GM12878 (cell line): ENCODE results near the gene PKP3. TPM values are rescaled to one million over a fixed set of nuclear protein-coding genes. Genes with fewer than 3 reads are reported as not detected.

Source experiments
- ATAC-seq: fragments of 200-7000 bp; cut with Tn5 transposase; 3 replicates; pipeline ENCODE4 v1.9.1; 2020; ENCODE audit warnings: mild to moderate bottlenecking, moderate library complexity
- BruUV-seq: library from RNA; stranded (reverse); fragments of 400-500 nt; replicated peaks from 2 replicates; lab custom pipeline; 2021; lab: Mats Ljungman, UMichigan
- CTCF ChIA-PET: fragments of 300-600 bp; sonication (Branson Sonifier 250); formaldehyde crosslinking; extraction: SDS; loops from one replicate; lab custom pipeline; 2021; ENCODE audit warnings: inconsistent platforms; lab: Yijun Ruan, JAX
- POLR2A ChIA-PET: fragments of 350-600 bp; formaldehyde crosslinking; extraction: SDS; loops from one replicate; lab custom pipeline; 2021; ENCODE audit warnings: inconsistent platforms; lab: Charles Lee
- RAD21 ChIA-PET: fragments of 300-600 bp; sonication (Branson Sonifier 250); formaldehyde crosslinking; loops from one replicate; lab custom pipeline; 2023; ENCODE audit warnings: antibody characterized with exemption; ENCODE audit not compliant: unreplicated experiment; lab: Charles Lee
- SMC1A ChIA-PET: fragments of 300-600 bp; sonication (Branson Sonifier 250); formaldehyde crosslinking; loops from one replicate; lab custom pipeline; 2023; ENCODE audit not compliant: unreplicated experiment, uncharacterized antibody; lab: Charles Lee
- DNase-seq: peaks from one replicate; pipeline ENCODE4 v3.0.0-alpha.2; 2011; ENCODE audit warnings: low read depth, low spot score
- FAIRE-seq: peaks from 3 replicates; lab custom pipeline; 2011; peaks lifted over from hg19 to GRCh38; lab: Jason Lieb, UNC
- H2AFZ ChIP-seq: 2 replicates; pipeline ENCODE4 v1.6.0; 2011; ENCODE audit warnings: low read depth, low read length, control low read depth; ENCODE audit not compliant: control insufficient read depth
- H3K27ac ChIP-seq: 2 replicates; pipeline ENCODE4 v1.5.1; 2011; ENCODE audit warnings: control low read depth; ENCODE audit not compliant: control insufficient read depth, insufficient read depth
- H3K27me3 ChIP-seq, 2 experiments: replicated peaks in 1 of 2; 2 replicates each; pipeline versions ENCODE4 v1.6.0 to v1.6.1; 2011; ENCODE audit warnings: low read length in 1 of 2; ENCODE audit not compliant: control insufficient read depth in 2 of 2, insufficient read depth in 2 of 2
- H3K36me3 ChIP-seq, 2 experiments: 2 replicates each; pipeline ENCODE4 v1.5.1; 2011; ENCODE audit warnings: low read length in 1 of 2; ENCODE audit not compliant: control insufficient read depth in 2 of 2, insufficient read depth in 2 of 2
- H3K4me1 ChIP-seq: 2 replicates; pipeline ENCODE4 v1.6.1; 2011; ENCODE audit warnings: mild to moderate bottlenecking, low read length, moderate library complexity, mixed read lengths; ENCODE audit not compliant: control insufficient read depth, insufficient read depth
- H3K4me2 ChIP-seq: 2 replicates; pipeline ENCODE4 v1.6.0; 2011; ENCODE audit warnings: control low read depth; ENCODE audit not compliant: control insufficient read depth, insufficient read depth
- H3K4me3 ChIP-seq: fragments of 200-600 bp; sonication (generic); 2 replicates; pipeline ENCODE4 v1.5.1; 2016
- H3K79me2 ChIP-seq: 2 replicates; pipeline ENCODE4 v1.6.0; 2011; ENCODE audit warnings: low read length; ENCODE audit not compliant: control insufficient read depth, insufficient read depth
- H3K9ac ChIP-seq: 2 replicates; pipeline ENCODE4 v1.8.0; 2011; ENCODE audit warnings: low read length, control low read depth, mixed read lengths; ENCODE audit not compliant: control insufficient read depth, insufficient read depth
- H3K9me3 ChIP-seq: replicated peaks from 3 replicates; pipeline ENCODE4 v1.5.1; 2011; ENCODE audit warnings: mild to moderate bottlenecking, low read length; ENCODE audit not compliant: control insufficient read depth, insufficient read depth
- H4K20me1 ChIP-seq: 2 replicates; pipeline ENCODE4 v1.6.0; 2011; ENCODE audit not compliant: control insufficient read depth, insufficient read depth
- ETV6 ChIP-seq, 2 experiments: fragments of 450-650 bp in 1 of 2; IDR thresholded peaks in 1 of 2; conservative IDR thresholded peaks in 1 of 2; 2 replicates each; pipeline ENCODE4 v1.6.1; 2014; ENCODE audit warnings: antibody characterized with exemption in 1 of 2, borderline replicate concordance in 1 of 2, low read depth in 1 of 2, mild to moderate bottlenecking in 1 of 2, moderate library complexity in 1 of 2
- FOS ChIP-seq: IDR thresholded peaks from 3 replicates; pipeline ENCODE4 v1.6.1; 2011; ENCODE audit warnings: borderline replicate concordance; ENCODE audit not compliant: insufficient read length; ENCODE audit errors: extremely low read depth
- MEF2A ChIP-seq: IDR thresholded peaks from 2 replicates; pipeline ENCODE4 v1.6.1; 2011; ENCODE audit warnings: low read depth, mild to moderate bottlenecking, low read length, moderate library complexity; ENCODE audit not compliant: insufficient read depth
- MTA3 ChIP-seq: IDR thresholded peaks from 2 replicates; pipeline ENCODE4 v1.6.1; 2012; ENCODE audit warnings: low read length, inconsistent platforms, borderline replicate concordance
- NFYB ChIP-seq: IDR thresholded peaks from 2 replicates; pipeline ENCODE4 v1.6.1; 2011; ENCODE audit warnings: low read depth, mild to moderate bottlenecking, low read length, improper control_type of control experiment, moderate library complexity; ENCODE audit not compliant: insufficient read depth
- NR2C1 ChIP-seq: fragments of 450-650 bp; IDR thresholded peaks from 2 replicates; pipeline ENCODE4 v1.6.1; 2017; ENCODE audit warnings: antibody characterized with exemption, mild to moderate bottlenecking, moderate library complexity
- NR2F1 ChIP-seq: fragments of 450-650 bp; conservative IDR thresholded peaks from 2 replicates; pipeline ENCODE4 v1.6.1; 2017; ENCODE audit warnings: mild to moderate bottlenecking
- NRF1 ChIP-seq: conservative IDR thresholded peaks from 2 replicates; pipeline ENCODE4 v1.6.1; 2011; ENCODE audit warnings: mild to moderate bottlenecking, low read depth, low read length, improper control_type of control experiment
- STAT1 ChIP-seq: fragments of 450-650 bp; conservative IDR thresholded peaks from 2 replicates; pipeline ENCODE4 v1.6.1; 2014; ENCODE audit warnings: antibody characterized with exemption, mild to moderate bottlenecking
- ZBTB33 ChIP-seq: fragments of 450-650 bp; IDR thresholded peaks from 2 replicates; pipeline ENCODE4 v1.6.1; 2017; ENCODE audit warnings: mild to moderate bottlenecking
- ZNF622 ChIP-seq: fragments of 450-650 bp; IDR thresholded peaks from 2 replicates; pipeline ENCODE4 v1.6.1; 2017; ENCODE audit warnings: mild to moderate bottlenecking, inconsistent platforms
- ZZZ3 ChIP-seq: IDR thresholded peaks from 2 replicates; pipeline ENCODE4 v1.6.1; 2011; ENCODE audit warnings: low read depth; ENCODE audit not compliant: control insufficient read depth, insufficient read length
- WGBS: methylation state at CpG from one replicate; pipeline ENCODE4 v1.1.6; 2016; ENCODE audit warnings: low lambda C conversion rate; ENCODE audit not compliant: insufficient replicate concordance, insufficient coverage; ENCODE audit errors: missing lambda C conversion rate; 5-methylcytosine and 5-hydroxymethylcytosine counted together
- in situ Hi-C: fragments of 300-500 bp; cut with MboI; formaldehyde crosslinking; loops from 9 replicates; pipeline ENCODE4 v1.14.3; 2018; ENCODE audit warnings: mixed read lengths
- intact Hi-C: fragments of 100-400 bp; cut with micrococcal nuclease; formaldehyde crosslinking; loops from one replicate; pipeline ENCODE4 v1.14.2; 2022; ENCODE audit not compliant: unreplicated experiment
- polyA plus RNA-seq, 11 experiments: library from polyadenylated mRNA; depleted of rRNA in 4 of 11; unstranded in 6 of 11; stranded (reverse) in 5 of 11; fragments of >200 nt; fragmentation: Nextera tagmentation in 4 of 11; fragmentation: Illumina TruSeq in 1 of 11; extraction: Ambion mirVana in 4 of 11; extraction: Trizol in 1 of 11; gene quantifications; 1 replicate in 1 of 11; 2 replicates in 10 of 11; pipeline versions ENCODE4 v1.2.1 to v1.2.3, GENCODE V29; 2011 to 2016; ENCODE audit warnings: inconsistent platforms in 2 of 11, missing spikeins in 2 of 11, low read depth in 1 of 11
- total RNA-seq, 4 experiments: library from RNA; depleted of rRNA in 3 of 4; stranded (reverse); fragments of >200 nt in 3 of 4; fragmentation: Illumina TruSeq in 1 of 4; extraction: Trizol in 1 of 4; gene quantifications; 2 replicates each; pipeline versions ENCODE4 v1.2.1 to v1.2.3, GENCODE V29; 2013 to 2021

The PKP3 gene
- total and polyA plus RNA-seq, 10 of the 15 experiments (the other 5 are each of a cell fraction or from before 2014, with no cell fraction given), result 0.45 to 0.90 TPM; not detected in 8

- CTCF ChIA-PET, result interaction anchor here (2.4 kb wide), 1 partner anchor 195 kb away, joined by 5 read pairs; no protein-coding TSS in a partner anchor
- BruUV-seq, result no TSS peak
- no peak for DNase-seq
Measured at GRCh38 chr11:445765-446588, 52.0 kb downstream of the PKP3 start.

GRCh38 chr11:446891-447290 lies 52.9 kb downstream of the PKP3 start:
- no peak overlapping the region for H3K4me2 ChIP-seq
- no peaks in the 10 kb centered on the region for H3K27me3 ChIP-seq
- FAIRE-seq (no peak), DNase-seq (no peak), ATAC-seq (no peak)
- SMC1A ChIA-PET, result no interaction called here
- H3K27ac ChIP-seq, result no peak overlapping the region
- H3K36me3 ChIP-seq, result no peaks in the 10 kb centered on the region
- intact Hi-C loops (loop anchor here (10.0 kb wide), 2 partner anchors 142 to 242 kb away; partner anchors contain the start of genes BET1L, IFITM2 and RIC8A), in situ Hi-C loops (no loop called here)
- peaks cover 15% of the 10 kb centered on the region for H3K4me1 ChIP-seq
- BruUV-seq, result no TSS peak
- no peak overlapping the region for H2AFZ ChIP-seq
- TF ChIP-seq ZBTB33 (no peak), ZZZ3 (no peak)
- H3K9me3 ChIP-seq, result no peaks in the 10 kb centered on the region
- no peak overlapping the region for H3K4me3 ChIP-seq
- CTCF ChIA-PET, result interaction anchor here (2.2 to 2.4 kb wide), 2 partner anchors 141 to 196 kb away, joined by 5 to 13 read pairs; no protein-coding TSS in a partner anchor
- peaks cover 14% of the 10 kb centered on the region for H3K79me2 ChIP-seq
- POLR2A ChIA-PET, result interaction anchor here (1.1 kb wide), 1 partner anchor 240 kb away, joined by 3 read pairs; the partner anchor contains the start of genes BET1L and RIC8A
- 65% methylated on average over 7 of the region's 7 CpGs for WGBS
- no peaks in the 10 kb centered on the region for H4K20me1 ChIP-seq
- RAD21 ChIA-PET, result interaction anchor here (0.6 to 2.7 kb wide), 2 partner anchors 40 to 207 kb away, joined by 3 to 17 read pairs; no protein-coding TSS in a partner anchor
- H3K9ac ChIP-seq, result no peak overlapping the region

More at GRCh38 chr11:445765-446588, 52.0 kb downstream of the PKP3 start:
- SMC1A ChIA-PET, result no interaction called here
- POLR2A ChIA-PET, result interaction anchor here (0.7 to 3.6 kb wide), 2 partner anchors 60 to 363 kb away, joined by 4 to 12 read pairs; partner anchors contain the start of gene RNH1
- ATAC-seq (no peak), FAIRE-seq (no peak)
- Histone ChIP-seq H4K20me1 (no peaks in the 10 kb centered on the region), H3K9me3 (no peaks in the 10 kb centered on the region), H3K27me3 (no peaks in the 10 kb centered on the region), H2AFZ (no peak overlapping the region), H3K4me1 (peaks cover 15% of the 10 kb centered on the region), H3K4me2 (no peak overlapping the region), H3K4me3 (no peak overlapping the region), H3K9ac (no peak overlapping the region), H3K79me2 (peaks cover 12% of the 10 kb centered on the region), H3K27ac (no peak overlapping the region), H3K36me3 (no peaks in the 10 kb centered on the region)
- RAD21 ChIA-PET, result no interaction called here
- WGBS, result 35% methylated on average over 12 of the region's 20 CpGs
- in situ Hi-C loops (no loop called here), intact Hi-C loops (loop anchor here (10.0 kb wide), 2 partner anchors 141 to 241 kb away; partner anchors contain the start of genes BET1L, IFITM2 and RIC8A)
- TF ChIP-seq ZNF622 (no peak), NRF1 (no peak), MTA3 (no peak), STAT1 (no peak), NR2F1 (no peak), NFYB (no peak), ETV6 (conservative IDR thresholded peaks at IDR 0.05 in 1 of 2, IDR thresholded peaks at IDR 0.05 in 1 of 2; ENCODE audit: borderline replicate concordance in 1 of 2, low read depth in 1 of 2) (no peak), MEF2A (no peak), FOS (no peak), NR2C1 (no peak)
